Caco-2 (cell line): ENCODE data around the gene LMAN2L. TPM values are rescaled to one million over a fixed set of nuclear protein-coding genes. Genes with fewer than 3 reads are reported as not detected.
A peak's percentile ranks its signal among the peaks of the same experiment; 100 is the strongest.

Experiments
- BruUV-seq: library from RNA; stranded (reverse); fragments of 400-500 nt; replicated peaks from 2 replicates; lab custom pipeline; 2021; lab: Mats Ljungman, UMichigan
- CTCF ChIA-PET: fragments of 300-600 bp; sonication (Branson Sonifier 250); formaldehyde crosslinking; loops from one replicate; lab custom pipeline; 2022; ENCODE audit warnings: antibody characterized with exemption; lab: Charles Lee
- POLR2A ChIA-PET: fragments of 300-600 bp; sonication (Branson Sonifier 250); formaldehyde crosslinking; loops from one replicate; lab custom pipeline; 2022; ENCODE audit warnings: antibody characterized with exemption; lab: Charles Lee
- DNase-seq, 2 experiments: peaks; one replicate each; pipeline versions ENCODE4 v3.0.0 to v3.0.0-alpha.2; 2020 to 2022
- H3K27me3 ChIP-seq: replicated peaks from 2 replicates; pipeline ENCODE4 v1.6.0; 2011; ENCODE audit warnings: low read length; ENCODE audit not compliant: control insufficient read depth, insufficient read depth
- H3K36me3 ChIP-seq: 2 replicates; pipeline ENCODE4 v1.5.1; 2011; ENCODE audit warnings: low read length; ENCODE audit not compliant: control insufficient read depth, insufficient read depth
- H3K4me1 ChIP-seq: fragments of 250-450 bp; sonication (Bioruptor Pico); 2 replicates; pipeline ENCODE4 v1.5.1; 2020; ENCODE audit warnings: mild to moderate bottlenecking
- H3K4me3 ChIP-seq: 2 replicates; pipeline ENCODE4 v1.5.1; 2011; ENCODE audit warnings: low read depth, mild to moderate bottlenecking, control low read depth, low read length
- H3K9me3 ChIP-seq: fragments of 250-450 bp; sonication (Bioruptor Pico); 2 replicates; pipeline ENCODE4 v1.5.1; 2020; ENCODE audit warnings: mild to moderate bottlenecking, moderate library complexity
- H3K27ac Mint-ChIP-seq: one replicate; pipeline ENCODE4 v1.8.0; 2022; ENCODE audit warnings: mixed read lengths; ENCODE audit not compliant: unreplicated experiment
- H3K27me3 Mint-ChIP-seq: one replicate; pipeline ENCODE4 v1.8.0; 2022; ENCODE audit warnings: mixed read lengths; ENCODE audit not compliant: insufficient read depth, unreplicated experiment
- H3K36me3 Mint-ChIP-seq: one replicate; pipeline ENCODE4 v1.8.0; 2022; ENCODE audit warnings: mild to moderate bottlenecking, mixed read lengths; ENCODE audit not compliant: insufficient read depth, unreplicated experiment
- H3K4me1 Mint-ChIP-seq: one replicate; pipeline ENCODE4 v1.8.0; 2022; ENCODE audit warnings: low read depth, mixed read lengths; ENCODE audit not compliant: unreplicated experiment
- H3K4me3 Mint-ChIP-seq: one replicate; pipeline ENCODE4 v1.8.0; 2022; ENCODE audit warnings: mild to moderate bottlenecking, moderate library complexity, mixed read lengths; ENCODE audit not compliant: unreplicated experiment
- H3K9me3 Mint-ChIP-seq: one replicate; pipeline ENCODE4 v1.8.0; 2022; ENCODE audit warnings: mixed read lengths; ENCODE audit not compliant: unreplicated experiment
- intact Hi-C: fragments of 100-400 bp; cut with micrococcal nuclease; formaldehyde crosslinking; loops from one replicate; pipeline ENCODE4 v1.10.0; 2022; ENCODE audit not compliant: unreplicated experiment
- total RNA-seq: library from RNA; stranded (reverse); gene quantifications from 2 replicates; pipeline ENCODE4 v1.2.3, GENCODE V29; 2022
- TF ChIP-seq, protein P1 (sequence below), 2 experiments: fragments of 200-600 bp in 1 of 2; IDR thresholded peaks; 1 replicate in 1 of 2; 2 replicates in 1 of 2; pipeline versions ENCODE4 v1.5.1 to v1.8.0; 2011 to 2022; ENCODE audit warnings: antibody characterized with exemption in 1 of 2, control low read depth in 1 of 2, inconsistent platforms in 1 of 2, low read depth in 1 of 2, low read length in 1 of 2, mild to moderate bottlenecking in 1 of 2, moderate library complexity in 1 of 2; ENCODE audit not compliant: insufficient read depth in 1 of 2, severe bottlenecking in 1 of 2, unreplicated experiment in 1 of 2

The LMAN2L gene
- total RNA-seq, 1 experiment from 2014 or later: 27.4 TPM

DNA sequence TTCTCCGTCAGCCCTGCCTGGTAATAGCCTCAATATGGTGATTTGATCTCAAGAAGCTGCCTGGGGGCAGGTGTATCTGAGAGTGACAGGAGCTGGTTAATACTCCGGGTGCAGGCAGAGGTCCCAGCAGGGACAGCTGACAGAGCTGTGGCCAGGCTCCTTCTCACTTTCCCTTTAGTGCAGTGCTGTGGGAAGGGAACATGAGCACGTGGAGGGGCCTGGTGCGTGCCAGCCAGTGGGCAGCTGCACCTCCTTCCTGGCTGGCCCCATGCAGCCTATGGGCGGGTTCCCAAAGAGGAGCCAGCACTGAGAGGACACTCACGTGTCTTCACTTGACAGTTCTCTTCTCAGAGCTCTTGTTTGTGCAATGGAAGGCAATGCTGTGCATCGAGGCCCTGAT lies 29.9 kb upstream of the LMAN2L start:
- Histone ChIP-seq H3K36me3 (peaks cover 1% of the 10 kb centered on the region; the same call in 1 of the 2 replicates), H3K9me3 (no peaks in the 10 kb centered on the region), H3K27me3 (no peaks in the 10 kb centered on the region), H3K4me3 (no peak overlapping the region), H3K4me1 (peaks cover 39% of the 10 kb centered on the region)
- no TSS peak for BruUV-seq
- Mint-ChIP-seq H3K4me3 (no peak overlapping the region), H3K27ac (peak overlapping the region; percentile 47), H3K4me1 (peaks cover 50% of the 10 kb centered on the region), H3K36me3 (peaks cover 18% of the 10 kb centered on the region), H3K9me3 (no peaks in the 10 kb centered on the region), H3K27me3 (no peaks in the 10 kb centered on the region)
- TF ChIP-seq, protein P1, sequence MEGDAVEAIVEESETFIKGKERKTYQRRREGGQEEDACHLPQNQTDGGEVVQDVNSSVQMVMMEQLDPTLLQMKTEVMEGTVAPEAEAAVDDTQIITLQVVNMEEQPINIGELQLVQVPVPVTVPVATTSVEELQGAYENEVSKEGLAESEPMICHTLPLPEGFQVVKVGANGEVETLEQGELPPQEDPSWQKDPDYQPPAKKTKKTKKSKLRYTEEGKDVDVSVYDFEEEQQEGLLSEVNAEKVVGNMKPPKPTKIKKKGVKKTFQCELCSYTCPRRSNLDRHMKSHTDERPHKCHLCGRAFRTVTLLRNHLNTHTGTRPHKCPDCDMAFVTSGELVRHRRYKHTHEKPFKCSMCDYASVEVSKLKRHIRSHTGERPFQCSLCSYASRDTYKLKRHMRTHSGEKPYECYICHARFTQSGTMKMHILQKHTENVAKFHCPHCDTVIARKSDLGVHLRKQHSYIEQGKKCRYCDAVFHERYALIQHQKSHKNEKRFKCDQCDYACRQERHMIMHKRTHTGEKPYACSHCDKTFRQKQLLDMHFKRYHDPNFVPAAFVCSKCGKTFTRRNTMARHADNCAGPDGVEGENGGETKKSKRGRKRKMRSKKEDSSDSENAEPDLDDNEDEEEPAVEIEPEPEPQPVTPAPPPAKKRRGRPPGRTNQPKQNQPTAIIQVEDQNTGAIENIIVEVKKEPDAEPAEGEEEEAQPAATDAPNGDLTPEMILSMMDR (IDR thresholded peaks at IDR 0.05; ENCODE audit: insufficient read depth in 1 of 2, low read depth in 1 of 2, low read length in 1 of 2, severe bottlenecking in 1 of 2, unreplicated experiment in 1 of 2): no peak
- CTCF ChIA-PET: no interaction called here
- no peak for DNase-seq
- intact Hi-C loops: no loop called here
- POLR2A ChIA-PET: no interaction called here

DNA sequence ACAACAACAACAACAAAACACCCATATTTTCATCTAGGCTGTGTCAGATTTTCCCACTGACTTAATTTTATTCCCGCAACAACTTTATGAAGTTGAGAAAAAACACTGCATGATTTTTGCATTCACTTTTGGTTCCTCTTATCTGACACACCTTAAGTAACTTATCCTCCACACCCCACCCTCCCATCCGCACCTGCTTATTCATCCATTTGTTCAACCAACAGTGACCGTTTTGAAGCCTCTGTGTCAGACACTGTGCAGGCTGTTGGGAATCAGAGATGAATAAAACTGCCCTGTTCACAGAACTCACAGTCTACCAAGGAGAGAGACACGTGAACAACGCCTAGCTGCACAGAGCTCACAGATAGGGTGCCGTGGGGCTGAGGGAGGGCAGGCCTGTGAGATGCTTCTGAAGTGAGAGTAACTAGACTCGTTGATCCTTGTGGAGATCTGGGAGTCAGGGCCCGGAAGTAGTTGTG lies 28.3 kb upstream of the LMAN2L start:
- Mint-ChIP-seq H3K4me3 (no peak overlapping the region), H3K27me3 (no peaks in the 10 kb centered on the region), H3K27ac (no peak overlapping the region), H3K4me1 (peaks cover 65% of the 10 kb centered on the region), H3K36me3 (peaks cover 18% of the 10 kb centered on the region), H3K9me3 (no peaks in the 10 kb centered on the region)
- Histone ChIP-seq H3K4me1 (peaks cover 52% of the 10 kb centered on the region), H3K27me3 (no peaks in the 10 kb centered on the region), H3K36me3 (peaks cover 1% of the 10 kb centered on the region; the same call in 1 of the 2 replicates), H3K4me3 (no peak overlapping the region), H3K9me3 (no peaks in the 10 kb centered on the region)
- ChIA-PET CTCF (interaction anchor here (1.2 kb wide), 1 partner anchor 20 kb away, joined by 4 read pairs; no protein-coding TSS in a partner anchor), POLR2A (no interaction called here)
- no TSS peak for BruUV-seq
- intact Hi-C loops: no loop called here
- TF ChIP-seq, protein P1 (IDR thresholded peaks at IDR 0.05; ENCODE audit: insufficient read depth in 1 of 2, low read depth in 1 of 2, low read length in 1 of 2, severe bottlenecking in 1 of 2, unreplicated experiment in 1 of 2): no peak
- DNase-seq: no peak

DNA sequence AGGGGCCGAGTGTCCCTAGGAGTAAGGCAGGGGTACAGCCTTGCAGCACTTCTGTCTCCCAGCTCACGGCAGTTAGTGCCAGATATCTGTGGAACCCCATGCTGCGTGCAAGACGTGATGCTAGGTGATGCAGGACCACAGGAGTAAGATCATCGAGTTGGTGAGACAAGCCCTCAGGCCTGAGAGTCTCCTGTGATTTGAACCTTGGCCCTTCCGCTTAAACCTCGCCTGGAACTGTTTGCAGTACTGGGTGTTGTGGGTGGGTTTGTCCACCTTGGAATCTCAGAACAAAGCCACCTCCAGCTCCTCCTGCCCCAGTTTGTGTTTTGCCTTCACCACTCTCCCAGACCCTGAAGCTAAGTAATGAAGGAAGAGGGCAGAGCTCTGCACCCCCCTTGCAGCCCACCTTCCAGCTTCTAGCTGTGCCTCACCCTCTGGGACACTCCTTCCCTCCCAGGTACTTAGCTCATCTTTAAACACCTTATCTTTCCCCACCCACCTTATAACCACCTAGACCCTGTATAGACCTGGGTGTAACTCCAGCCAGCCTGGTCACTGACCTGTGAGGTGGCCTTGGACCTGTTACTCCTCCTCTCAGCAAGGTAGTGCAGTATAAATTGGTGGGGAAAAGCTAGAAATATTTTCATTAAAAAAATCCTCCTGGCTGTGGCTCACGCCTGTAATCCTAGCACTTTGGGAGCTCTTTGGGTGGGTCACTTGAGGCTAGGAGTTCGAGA lies 27.4 kb upstream of the LMAN2L start:
- intact Hi-C loops: no loop called here
- peak; percentile 31 to 64 for DNase-seq
- CTCF ChIA-PET: interaction anchor here (0.6 to 1.2 kb wide), 2 partner anchors 21 to 33 kb away, joined by 3 to 4 read pairs; no protein-coding TSS in a partner anchor
- Histone ChIP-seq H3K27me3 (no peaks in the 10 kb centered on the region), H3K9me3 (no peaks in the 10 kb centered on the region), H3K4me1 (peaks cover 58% of the 10 kb centered on the region), H3K36me3 (peaks cover 1% of the 10 kb centered on the region; the same call in 1 of the 2 replicates), H3K4me3 (no peak overlapping the region)
- Mint-ChIP-seq H3K27ac (peak overlapping the region; percentile 54), H3K36me3 (peaks cover 18% of the 10 kb centered on the region), H3K4me3 (peak overlapping the region; percentile 46), H3K4me1 (peaks cover 65% of the 10 kb centered on the region), H3K9me3 (no peaks in the 10 kb centered on the region), H3K27me3 (no peaks in the 10 kb centered on the region)
- TF ChIP-seq, protein P1 (IDR thresholded peaks at IDR 0.05; ENCODE audit: insufficient read depth in 1 of 2, low read depth in 1 of 2, low read length in 1 of 2, severe bottlenecking in 1 of 2, unreplicated experiment in 1 of 2): no peak
- POLR2A ChIA-PET: no interaction called here
- no TSS peak for BruUV-seq
